ENCODE results near the gene SCAPER.
A peak's percentile ranks its signal among the peaks of the same experiment; 100 is the strongest.

The SCAPER gene

DNA sequence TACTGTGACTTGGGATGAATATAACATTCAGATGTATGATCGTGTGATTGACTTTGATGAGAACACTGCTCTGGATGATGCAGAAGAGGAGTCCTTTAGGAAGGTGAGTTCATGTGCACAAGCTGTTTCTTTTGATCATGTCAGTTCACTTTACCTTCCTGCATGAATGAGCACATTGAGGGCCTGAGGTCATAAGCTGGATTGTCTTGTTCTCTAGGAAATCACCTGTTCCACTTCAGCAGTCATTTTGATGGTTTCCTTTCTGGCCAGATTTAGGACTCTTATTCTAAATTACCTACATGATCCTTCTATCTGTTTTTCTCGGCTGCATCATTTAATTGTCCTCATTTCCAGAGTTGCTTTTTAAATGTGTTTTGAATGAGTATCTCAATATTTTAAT lies 30.5 kb upstream of the SCAPER start:
- Histone ChIP-seq H3K4ac (ENCODE audit: low read depth, low read length) (no peak overlapping the region), H3K27me3 (ENCODE audit: insufficient read depth, low read length, poor library complexity) (no peaks in the 10 kb centered on the region), H4K5ac (ENCODE audit: low read length) (no peak overlapping the region), H3K9ac (ENCODE audit: low read length) (no peak overlapping the region), H3K4me2 (ENCODE audit: low read length) (no peak overlapping the region), H4K8ac (ENCODE audit: low read depth, low read length) (no peak overlapping the region), H2BK5ac (ENCODE audit: low read length) (no peak overlapping the region), H3K79me1 (ENCODE audit: low read length) (peaks cover 8% of the 10 kb centered on the region), H3K23ac (ENCODE audit: low read length) (no peak overlapping the region), H3K36me3 (ENCODE audit: control insufficient read depth, insufficient read depth, low read length) (peaks cover 9% of the 10 kb centered on the region), H3K18ac (ENCODE audit: low read length) (no peak overlapping the region), H2AK5ac (ENCODE audit: low read length) (no peak overlapping the region), H3K79me2 (ENCODE audit: control insufficient read depth, insufficient read depth, low read length) (peaks cover 8% of the 10 kb centered on the region), H2BK15ac (replicated peaks; ENCODE audit: low read depth) (no peak overlapping the region), H3K4me1 (ENCODE audit: control insufficient read depth, low read depth, low read length) (no peaks in the 10 kb centered on the region), H2BK120ac (ENCODE audit: low read depth, low read length) (no peak overlapping the region), H3K56ac (ENCODE audit: low read length) (no peak overlapping the region), H3K4me3 (ENCODE audit: low read length) (no peak overlapping the region), H3K27ac (ENCODE audit: low read depth, low read length) (no peak overlapping the region)
- no peak for DNase-seq
- WGBS (ENCODE audit: extremely low coverage, insufficient coverage, low lambda C conversion rate): no CpG with 5 or more reads among the region's 2 CpGs

DNA sequence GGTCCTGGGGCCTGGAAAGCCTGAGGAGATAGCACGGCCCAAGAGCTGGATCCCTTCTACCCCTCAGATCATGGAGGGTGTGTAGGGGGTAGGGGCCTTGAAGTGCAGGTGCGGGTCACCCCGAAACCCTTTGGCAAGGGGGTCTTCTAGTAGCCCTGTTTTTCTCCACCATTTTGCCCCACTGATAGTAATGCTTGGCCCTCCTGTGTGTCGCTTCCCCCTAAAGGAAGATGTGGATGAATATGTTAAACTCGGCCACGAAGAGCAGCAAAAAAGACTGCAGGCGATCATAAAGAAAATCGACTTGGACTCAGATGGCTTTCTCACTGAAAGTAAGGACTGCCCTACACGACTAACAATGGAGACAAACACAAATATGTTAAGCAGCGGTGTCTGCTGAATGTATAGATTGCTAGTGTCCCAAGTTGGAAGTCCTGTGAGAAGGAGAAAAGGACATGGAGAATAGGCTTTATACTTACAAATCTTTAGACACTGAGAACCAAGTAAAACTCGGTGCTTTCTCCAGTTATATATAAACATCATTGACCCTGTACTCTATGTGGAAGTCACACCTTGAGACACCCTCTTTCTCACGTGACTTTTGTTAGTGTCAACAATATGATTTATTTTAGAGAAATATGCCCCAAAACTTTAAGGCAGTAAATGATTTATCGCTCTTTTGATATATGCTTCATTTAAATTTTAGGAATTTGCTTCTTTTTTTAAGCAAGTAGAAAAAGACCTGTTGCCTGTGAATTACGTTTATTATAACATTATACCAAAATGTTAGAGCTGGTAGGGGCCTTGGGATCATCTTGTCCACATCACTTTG lies 27.2 kb upstream of the SCAPER start:
- no peak overlapping the region for H2BK5ac ChIP-seq (ENCODE audit: low read length)
- DNase-seq: peak; percentile 33
- H3K18ac ChIP-seq (ENCODE audit: low read length): peak overlapping the region; percentile 76
- no peak overlapping the region for H4K5ac ChIP-seq (ENCODE audit: low read length)
- peak overlapping the region; percentile 84 for H3K4me2 ChIP-seq (ENCODE audit: low read length)
- peaks cover 6% of the 10 kb centered on the region for H3K36me3 ChIP-seq (ENCODE audit: control insufficient read depth, insufficient read depth, low read length)
- H3K4me3 ChIP-seq (ENCODE audit: low read length): peak overlapping the region; percentile 69
- H3K79me1 ChIP-seq (ENCODE audit: low read length): peaks cover 8% of the 10 kb centered on the region
- no peak overlapping the region for H2BK15ac ChIP-seq (replicated peaks; ENCODE audit: low read depth)
- H3K27me3 ChIP-seq (ENCODE audit: insufficient read depth, low read length, poor library complexity): no peaks in the 10 kb centered on the region
- peak overlapping the region; percentile 74 for H3K27ac ChIP-seq (ENCODE audit: low read depth, low read length)
- no peaks in the 10 kb centered on the region for H3K4me1 ChIP-seq (ENCODE audit: control insufficient read depth, low read depth, low read length)
- no peak overlapping the region for H3K23ac ChIP-seq (ENCODE audit: low read length)
- peak overlapping the region; percentile 97 for H3K56ac ChIP-seq (ENCODE audit: low read length)
- no peak overlapping the region for H2AK5ac ChIP-seq (ENCODE audit: low read length)
- no CpG with 5 or more reads among the region's 14 CpGs for WGBS (ENCODE audit: extremely low coverage, insufficient coverage, low lambda C conversion rate)
- H3K9ac ChIP-seq (ENCODE audit: low read length): peak overlapping the region; percentile 81
- no peak overlapping the region for H4K8ac ChIP-seq (ENCODE audit: low read depth, low read length)
- no peak overlapping the region for H2BK120ac ChIP-seq (ENCODE audit: low read depth, low read length)
- peaks cover 8% of the 10 kb centered on the region for H3K79me2 ChIP-seq (ENCODE audit: control insufficient read depth, insufficient read depth, low read length)
- peak overlapping the region; percentile 74 for H3K4ac ChIP-seq (ENCODE audit: low read depth, low read length)

DNA sequence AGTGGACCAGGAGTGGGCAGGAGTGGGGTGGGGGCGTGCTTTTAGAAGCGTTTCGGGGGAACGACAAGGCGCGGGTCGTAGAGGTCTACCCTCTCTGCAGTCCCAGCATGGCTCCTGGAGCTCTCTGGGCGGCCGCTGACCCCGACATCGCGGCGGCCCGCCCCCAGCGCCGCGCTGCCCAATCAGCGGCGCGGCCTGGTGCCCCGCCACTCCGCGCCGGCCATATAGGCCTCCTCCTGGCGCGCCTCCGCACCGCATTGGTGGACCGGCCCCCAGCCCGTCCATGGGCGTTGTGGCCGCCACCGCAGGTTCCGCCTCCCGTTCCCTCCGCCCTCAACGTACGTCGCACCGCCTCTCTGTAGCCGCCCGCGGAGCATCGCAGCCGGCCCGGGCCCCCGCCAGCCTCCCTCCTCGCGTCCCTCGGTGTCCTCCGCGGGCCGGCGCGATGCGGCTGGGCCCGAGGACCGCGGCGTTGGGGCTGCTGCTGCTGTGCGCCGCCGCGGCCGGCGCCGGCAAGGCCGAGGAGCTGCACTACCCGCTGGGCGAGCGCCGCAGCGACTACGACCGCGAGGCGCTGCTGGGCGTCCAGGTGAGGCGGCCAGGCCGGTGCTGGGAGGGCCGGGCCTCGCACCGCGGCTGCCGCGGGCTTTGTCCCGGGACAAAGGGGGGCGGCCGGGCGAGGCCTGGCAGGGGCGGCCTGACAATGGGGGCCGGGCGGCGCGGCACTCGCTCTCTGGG lies 26.4 kb upstream of the SCAPER start, which contains the start of gene RCN2:
RCN2 (plus strand) TSS at position 353 of the 738 bp plus-strand sequence; CDS start at position 446, 93 bp downstream.
- peak within 1 kb of the TSS; percentile 84 for H3K9ac ChIP-seq (ENCODE audit: low read length)
- H2AK5ac ChIP-seq (ENCODE audit: low read length): no peak within 1 kb of the TSS
- DNase-seq: peak; percentile 97
- no peak within 1 kb of the TSS for H2BK15ac ChIP-seq (replicated peaks; ENCODE audit: low read depth)
- H3K4ac ChIP-seq (ENCODE audit: low read depth, low read length): peak within 1 kb of the TSS; percentile 74
- peak within 1 kb of the TSS; percentile 98 for H4K8ac ChIP-seq (ENCODE audit: low read depth, low read length)
- H3K27me3 ChIP-seq (ENCODE audit: insufficient read depth, low read length, poor library complexity): no peaks in the 10 kb centered on the region
- no peak within 1 kb of the TSS for H2BK5ac ChIP-seq (ENCODE audit: low read length)
- peak within 1 kb of the TSS; percentile 76 for H3K18ac ChIP-seq (ENCODE audit: low read length)
- no peak within 1 kb of the TSS for H2BK120ac ChIP-seq (ENCODE audit: low read depth, low read length)
- H3K79me2 ChIP-seq (ENCODE audit: control insufficient read depth, insufficient read depth, low read length): peaks cover 8% of the 10 kb centered on the region
- no peaks in the 10 kb centered on the region for H3K4me1 ChIP-seq (ENCODE audit: control insufficient read depth, low read depth, low read length)
- peak within 1 kb of the TSS; percentile 74 for H3K27ac ChIP-seq (ENCODE audit: low read depth, low read length)
- WGBS (ENCODE audit: extremely low coverage, insufficient coverage, low lambda C conversion rate): no CpG with 5 or more reads among the region's 96 CpGs
- peak within 1 kb of the TSS; percentile 69 for H3K4me3 ChIP-seq (ENCODE audit: low read length)
- peaks cover 8% of the 10 kb centered on the region for H3K79me1 ChIP-seq (ENCODE audit: low read length)
- peaks cover 6% of the 10 kb centered on the region for H3K36me3 ChIP-seq (ENCODE audit: control insufficient read depth, insufficient read depth, low read length)
- no peak within 1 kb of the TSS for H3K23ac ChIP-seq (ENCODE audit: low read length)
- peak within 1 kb of the TSS; percentile 84 for H3K4me2 ChIP-seq (ENCODE audit: low read length)
- H3K56ac ChIP-seq (ENCODE audit: low read length): peak within 1 kb of the TSS; percentile 97
- peak within 1 kb of the TSS; percentile 63 for H4K5ac ChIP-seq (ENCODE audit: low read length)

DNA sequence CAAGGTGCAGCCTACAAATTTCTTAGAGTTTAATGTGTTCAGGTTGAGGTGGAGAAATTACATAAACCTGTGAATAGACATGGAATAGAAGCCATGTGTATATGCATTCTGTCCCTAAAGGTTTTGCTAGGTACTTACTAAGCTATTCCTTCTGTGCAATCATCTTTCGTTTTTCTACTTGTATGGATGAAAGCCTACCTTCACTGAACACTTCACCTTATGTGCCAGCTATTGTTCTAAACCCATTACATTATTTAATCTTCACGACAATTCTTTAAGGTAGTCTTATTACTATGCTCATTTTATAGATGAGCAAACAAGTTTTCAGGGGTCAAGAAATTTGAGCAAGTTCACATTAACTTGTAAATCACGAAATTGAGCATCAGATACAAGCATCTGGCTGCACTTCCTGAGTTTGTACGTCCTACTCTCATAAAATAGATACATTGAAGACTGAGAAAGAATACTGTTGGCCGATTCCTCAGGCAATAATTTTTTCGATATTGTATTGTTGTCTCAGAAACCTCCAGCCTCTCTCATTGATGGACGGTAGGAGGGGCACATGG lies 25.8 kb upstream of the SCAPER start:
- no CpG with 5 or more reads among the region's 7 CpGs for WGBS (ENCODE audit: extremely low coverage, insufficient coverage, low lambda C conversion rate)
- Histone ChIP-seq H3K27ac (ENCODE audit: low read depth, low read length) (no peak overlapping the region), H3K9ac (ENCODE audit: low read length) (peak overlapping the region; percentile 84), H3K27me3 (ENCODE audit: insufficient read depth, low read length, poor library complexity) (no peaks in the 10 kb centered on the region), H4K5ac (ENCODE audit: low read length) (peak overlapping the region; percentile 63), H3K36me3 (ENCODE audit: control insufficient read depth, insufficient read depth, low read length) (peaks cover 3% of the 10 kb centered on the region), H3K23ac (ENCODE audit: low read length) (no peak overlapping the region), H2BK5ac (ENCODE audit: low read length) (no peak overlapping the region), H3K79me2 (ENCODE audit: control insufficient read depth, insufficient read depth, low read length) (peaks cover 8% of the 10 kb centered on the region), H2BK120ac (ENCODE audit: low read depth, low read length) (no peak overlapping the region), H3K18ac (ENCODE audit: low read length) (no peak overlapping the region), H3K4me2 (ENCODE audit: low read length) (peak overlapping the region; percentile 81), H3K56ac (ENCODE audit: low read length) (peak overlapping the region; percentile 93), H3K4ac (ENCODE audit: low read depth, low read length) (no peak overlapping the region), H2BK15ac (replicated peaks; ENCODE audit: low read depth) (no peak overlapping the region), H2AK5ac (ENCODE audit: low read length) (no peak overlapping the region), H3K4me1 (ENCODE audit: control insufficient read depth, low read depth, low read length) (no peaks in the 10 kb centered on the region), H3K4me3 (ENCODE audit: low read length) (peak overlapping the region; percentile 57), H4K8ac (ENCODE audit: low read depth, low read length) (peak overlapping the region; percentile 98), H3K79me1 (ENCODE audit: low read length) (peaks cover 5% of the 10 kb centered on the region)
- no peak for DNase-seq

DNA sequence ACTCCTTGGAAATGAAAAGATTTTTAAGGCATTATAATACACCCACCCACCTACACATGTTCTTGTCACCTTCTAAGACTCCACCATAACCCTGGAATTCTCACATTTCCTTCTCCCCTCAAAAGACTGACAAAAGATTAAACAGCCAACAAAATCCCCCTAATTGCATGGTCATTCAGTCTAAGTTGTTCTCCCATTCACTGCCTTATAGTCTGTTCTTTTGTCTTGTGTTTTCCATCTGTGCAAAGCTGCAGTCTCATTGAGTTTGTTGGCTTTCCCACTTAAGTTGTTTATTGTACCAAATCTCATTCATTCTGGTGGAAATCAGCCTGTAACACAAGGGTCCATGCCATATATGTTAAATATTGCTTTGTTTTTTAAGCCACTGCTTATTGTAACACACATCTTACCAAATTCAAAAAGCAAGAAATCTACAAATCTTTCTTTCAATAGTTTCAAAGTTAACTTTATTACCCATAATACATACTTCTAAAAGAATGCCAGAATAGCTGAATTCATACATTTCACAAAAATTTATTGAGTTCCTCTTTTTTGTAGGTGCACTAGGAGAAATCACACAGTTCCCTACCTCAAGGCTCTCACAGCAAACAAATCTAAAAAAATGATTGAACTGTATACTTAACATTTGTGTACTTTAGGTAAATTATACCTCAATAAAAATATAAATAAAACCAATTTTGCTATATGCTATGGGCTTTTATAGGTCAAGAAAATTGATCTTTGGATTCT lies 24.0 kb upstream of the SCAPER start:
- Histone ChIP-seq H3K27ac (ENCODE audit: low read depth, low read length) (no peak overlapping the region), H2BK120ac (ENCODE audit: low read depth, low read length) (no peak overlapping the region), H4K8ac (ENCODE audit: low read depth, low read length) (no peak overlapping the region), H3K27me3 (ENCODE audit: insufficient read depth, low read length, poor library complexity) (no peaks in the 10 kb centered on the region), H3K79me2 (ENCODE audit: control insufficient read depth, insufficient read depth, low read length) (peaks cover 8% of the 10 kb centered on the region), H3K4me2 (ENCODE audit: low read length) (no peak overlapping the region), H3K4me1 (ENCODE audit: control insufficient read depth, low read depth, low read length) (no peaks in the 10 kb centered on the region), H2BK5ac (ENCODE audit: low read length) (no peak overlapping the region), H2AK5ac (ENCODE audit: low read length) (no peak overlapping the region), H3K4ac (ENCODE audit: low read depth, low read length) (no peak overlapping the region), H3K79me1 (ENCODE audit: low read length) (peaks cover 3% of the 10 kb centered on the region), H3K56ac (ENCODE audit: low read length) (no peak overlapping the region), H4K5ac (ENCODE audit: low read length) (no peak overlapping the region), H3K18ac (ENCODE audit: low read length) (no peak overlapping the region), H3K36me3 (ENCODE audit: control insufficient read depth, insufficient read depth, low read length) (no peaks in the 10 kb centered on the region), H3K9ac (ENCODE audit: low read length) (no peak overlapping the region), H3K4me3 (ENCODE audit: low read length) (no peak overlapping the region), H3K23ac (ENCODE audit: low read length) (no peak overlapping the region), H2BK15ac (replicated peaks; ENCODE audit: low read depth) (no peak overlapping the region)
- DNase-seq: no peak

Measured in mesendoderm (in vitro differentiated cells).